Sigmoid colon (tissue), 7 donors: ENCODE data around the gene PARVG. TPM values are rescaled to one million over a fixed set of nuclear protein-coding genes. Genes with fewer than 3 reads are reported as not detected.

ENCODE experiments used
- DNase-seq: peaks from one replicate; pipeline ENCODE4 v3.0.0-alpha.2; 2019
- H3K27ac ChIP-seq, 4 donors: fragments of 200-600 bp; sonication (generic); one replicate each; pipeline ENCODE4 v1.5.1; 2016 to 2019; ENCODE audit warnings: mild to moderate bottlenecking in 1 of 4
- H3K27me3 ChIP-seq, 3 donors: fragments of 200-600 bp; sonication (generic); one replicate each; pipeline ENCODE4 v1.5.1; 2019; ENCODE audit warnings: mild to moderate bottlenecking in 1 of 3
- H3K36me3 ChIP-seq, 4 donors: fragments of 200-600 bp; sonication (generic); one replicate each; pipeline ENCODE4 v1.5.1; 2016 to 2019
- H3K4me1 ChIP-seq, 4 donors: fragments of 200-600 bp; sonication (generic); one replicate each; pipeline ENCODE4 v1.5.1; 2017 to 2019
- H3K4me3 ChIP-seq, 4 donors: fragments of 200-600 bp; sonication (generic); one replicate each; pipeline ENCODE4 v1.5.1; 2017 to 2019; ENCODE audit warnings: mild to moderate bottlenecking in 2 of 4, moderate library complexity in 1 of 4
- H3K9me3 ChIP-seq, 4 donors: fragments of 200-600 bp in 3 of 4; sonication (generic) in 3 of 4; one replicate each; pipeline versions ENCODE4 v1.5.1 to v1.6.1; 2013 to 2019
- CTCF ChIP-seq, 4 experiments: fragments of 450-650 bp in 3 of 4; fragments of 200-600 bp in 1 of 4; IDR thresholded peaks; one replicate each; pipeline ENCODE4 v1.5.1; 2016 to 2019; ENCODE audit warnings: antibody characterized with exemption in 4 of 4, mild to moderate bottlenecking in 3 of 4, moderate library complexity in 2 of 4
- EP300 ChIP-seq, 4 donors: sonication (generic); formaldehyde crosslinking; IDR thresholded peaks; one replicate each; pipeline ENCODE4 v1.6.1; 2017; ENCODE audit warnings: antibody characterized with exemption in 4 of 4
- POLR2A ChIP-seq, 2 donors: fragments of 450-650 bp; IDR thresholded peaks; one replicate each; pipeline ENCODE4 v1.6.1; 2016; ENCODE audit warnings: antibody characterized with exemption in 2 of 2, mild to moderate bottlenecking in 2 of 2, moderate library complexity in 2 of 2
- POLR2AphosphoS5 ChIP-seq, 4 donors: sonication (generic); formaldehyde crosslinking; IDR thresholded peaks; one replicate each; pipeline ENCODE4 v1.6.1; 2017; ENCODE audit warnings: antibody characterized with exemption in 4 of 4
- WGBS, 2 donors: extraction: QIAGEN DNeasy Blood & Tissue Kit; methylation state at CpG; one replicate each; pipeline ENCODE4 v1.1.7; 2013; 5-methylcytosine and 5-hydroxymethylcytosine counted together
- intact Hi-C: fragments of 100-400 bp; cut with DNase I; formaldehyde crosslinking; loops from one replicate; pipeline ENCODE4 v1.15.1; 2023
- polyA plus RNA-seq, 3 donors: library from polyadenylated mRNA; stranded (reverse); fragments of 200-250 nt; gene quantifications; one replicate each; pipeline ENCODE4 v1.2.3, GENCODE V29; 2013
- total RNA-seq, 4 donors: library from RNA; depleted of rRNA; stranded (reverse); fragments of >200 nt; gene quantifications; one replicate each; pipeline ENCODE4 v1.1.0, GENCODE V29; 2016
- donor health status: healthy with polysubstance abuse.
- donor health status: Bipolar disorder and iron deficiency.
- donor health status: healthy.

The PARVG gene
- total and polyA plus RNA-seq, 7 donors = 3.0 to 65.1 (median 9.8) TPM

DNA sequence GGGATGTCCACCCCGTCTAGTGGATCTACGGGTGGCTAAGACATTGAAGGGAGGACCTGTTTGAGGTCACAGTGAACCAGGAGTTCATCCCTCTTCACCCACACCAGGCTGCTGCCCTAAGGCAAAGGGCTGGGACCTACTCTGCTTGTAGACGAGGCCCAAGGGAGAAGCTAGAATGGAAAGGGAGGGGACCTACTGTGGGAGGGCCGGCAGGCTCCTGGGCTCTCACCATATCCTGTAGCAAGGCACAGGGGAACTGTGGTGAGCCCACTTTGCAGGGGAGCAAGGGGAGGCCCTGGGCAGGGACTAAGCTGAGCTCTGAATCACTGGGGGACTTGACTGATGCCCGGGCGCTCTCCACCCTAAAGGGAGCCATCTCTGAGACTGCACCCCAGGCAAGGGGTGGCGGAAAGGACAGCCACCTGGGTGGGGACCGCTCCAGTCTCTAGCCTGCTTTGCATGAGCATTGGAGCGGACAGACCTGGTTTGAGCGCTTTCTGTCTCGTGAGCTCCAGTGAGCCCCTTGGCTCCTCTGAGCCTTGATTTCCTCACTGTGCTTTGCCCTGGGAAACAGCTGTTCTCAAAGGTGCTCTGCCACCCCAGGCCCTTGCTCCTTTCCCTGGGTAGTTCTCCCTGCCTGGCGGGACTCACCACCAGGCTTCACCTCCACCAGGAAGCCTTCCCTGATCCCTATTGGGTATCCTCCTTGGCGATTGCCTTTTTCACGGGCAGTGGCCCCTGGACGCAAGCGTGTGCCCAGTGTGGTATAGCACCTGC, 24.2 kb downstream of the PARVG start:
- H3K4me1 ChIP-seq = peaks cover 0 to 17% (median 10%) of the 10 kb centered on the region in 4 donors
- WGBS, 2 donors = 80 to 83% methylated on average over 16 of the region's 16 CpGs
- no peak overlapping the region for H3K4me3 ChIP-seq
- H3K36me3 ChIP-seq = no peaks in the 10 kb centered on the region
- TF ChIP-seq POLR2A (IDR thresholded peaks at IDR 0.05) (no peak), CTCF (IDR thresholded peaks at IDR 0.05) (no peak), EP300 (IDR thresholded peaks at IDR 0.05) (no peak), POLR2AphosphoS5 (IDR thresholded peaks at IDR 0.05) (no peak)
- H3K9me3 ChIP-seq = peaks cover 0 to 5% (median 0%) of the 10 kb centered on the region in 4 donors
- no peak overlapping the region for H3K27ac ChIP-seq
- intact Hi-C loops = no loop called here
- H3K27me3 ChIP-seq = no peaks in the 10 kb centered on the region
- peak; percentile 46 for DNase-seq

- Histone ChIP-seq H3K36me3 (no peaks in the 10 kb centered on the region), H3K4me1 (peaks cover 0 to 17% (median 7%) of the 10 kb centered on the region in 4 donors), H3K27me3 (no peaks in the 10 kb centered on the region), H3K27ac (no peak overlapping the region), H3K4me3 (no peak overlapping the region), H3K9me3 (peaks cover 0 to 5% (median 0%) of the 10 kb centered on the region in 4 donors)
- peak; percentile 60 for DNase-seq
- intact Hi-C loops = no loop called here
- WGBS, 2 donors = 89 to 93% methylated on average over 16 of the region's 16 CpGs
- TF ChIP-seq POLR2AphosphoS5 (IDR thresholded peaks at IDR 0.05) (no peak), EP300 (IDR thresholded peaks at IDR 0.05) (no peak), POLR2A (IDR thresholded peaks at IDR 0.05) (no peak), CTCF (IDR thresholded peaks at IDR 0.05) (no peak)
Measured at GRCh38 chr22:44205516-44206329, 25.0 kb downstream of the PARVG start.

DNA sequence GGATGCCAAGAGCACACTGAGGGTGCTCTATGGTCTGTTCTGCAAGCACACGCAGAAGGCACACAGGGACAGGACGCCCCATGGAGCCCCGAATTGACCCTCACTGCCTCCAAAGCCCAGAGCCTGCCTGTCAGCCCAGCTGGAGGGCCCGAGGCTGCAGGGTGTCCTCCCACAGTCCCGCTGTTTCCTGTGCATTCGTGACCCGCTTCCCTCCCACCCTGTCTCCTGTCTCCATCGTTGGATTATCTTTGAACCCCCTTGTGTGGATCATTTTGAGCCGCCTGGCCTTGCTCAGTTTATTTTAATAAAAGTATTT, 25.6 kb downstream of the PARVG start:
- peaks cover 0 to 18% (median 7%) of the 10 kb centered on the region in 4 donors for H3K4me1 ChIP-seq
- intact Hi-C loops = no loop called here
- no peak overlapping the region for H3K4me3 ChIP-seq
- WGBS, 2 donors = 76 to 87% methylated on average over 9 of the region's 9 CpGs
- H3K9me3 ChIP-seq = peaks cover 0 to 5% (median 0%) of the 10 kb centered on the region in 4 donors
- no peaks in the 10 kb centered on the region for H3K36me3 ChIP-seq
- no peak for DNase-seq
- TF ChIP-seq POLR2AphosphoS5 (IDR thresholded peaks at IDR 0.05) = no peak
- TF ChIP-seq CTCF (IDR thresholded peaks at IDR 0.05) = no peak
- TF ChIP-seq POLR2A (IDR thresholded peaks at IDR 0.05) = no peak
- no peak for TF ChIP-seq EP300 (IDR thresholded peaks at IDR 0.05)
- H3K27ac ChIP-seq = no peak overlapping the region
- H3K27me3 ChIP-seq = no peaks in the 10 kb centered on the region

DNA sequence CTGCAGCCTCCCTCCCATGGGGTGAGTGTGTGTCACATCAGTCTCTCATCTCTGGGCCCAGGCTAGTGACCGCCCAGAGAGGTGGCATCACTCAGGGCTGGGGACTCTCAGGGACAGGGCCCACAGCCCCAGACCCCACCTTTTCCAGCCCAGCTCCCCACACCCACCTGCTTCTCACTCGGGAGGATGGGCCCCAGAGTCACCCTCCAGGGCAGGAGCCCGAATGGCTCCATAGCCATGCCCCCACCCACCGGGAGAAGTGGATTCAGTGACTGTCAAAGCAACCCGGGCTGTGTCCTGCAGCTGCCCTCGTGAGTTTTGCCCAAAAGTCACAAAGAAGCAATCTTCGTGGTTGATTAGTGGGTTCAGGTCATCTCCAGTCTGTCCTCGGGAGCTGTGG, 26.0 kb downstream of the PARVG start:
- DNase-seq = peak; percentile 54
- Histone ChIP-seq H3K27me3 (no peaks in the 10 kb centered on the region), H3K4me1 (peaks cover 0 to 20% (median 9%) of the 10 kb centered on the region in 4 donors), H3K9me3 (peaks cover 0 to 5% (median 0%) of the 10 kb centered on the region in 4 donors), H3K27ac (no peak overlapping the region), H3K4me3 (no peak overlapping the region), H3K36me3 (no peaks in the 10 kb centered on the region)
- intact Hi-C loops = no loop called here
- no peak for TF ChIP-seq EP300 (IDR thresholded peaks at IDR 0.05)
- 73 to 88% methylated on average over 8 of the region's 8 CpGs for WGBS, 2 donors
